ENCODE measurements around the gene CSPG5. TPM values are rescaled to one million over a fixed set of nuclear protein-coding genes. Genes with fewer than 3 reads are reported as not detected.

Gene CSPG5
- polyA plus RNA-seq, 2 of the 4 experiments (the other 2 are of a cell fraction): 0.14 to 0.93 TPM

DNA sequence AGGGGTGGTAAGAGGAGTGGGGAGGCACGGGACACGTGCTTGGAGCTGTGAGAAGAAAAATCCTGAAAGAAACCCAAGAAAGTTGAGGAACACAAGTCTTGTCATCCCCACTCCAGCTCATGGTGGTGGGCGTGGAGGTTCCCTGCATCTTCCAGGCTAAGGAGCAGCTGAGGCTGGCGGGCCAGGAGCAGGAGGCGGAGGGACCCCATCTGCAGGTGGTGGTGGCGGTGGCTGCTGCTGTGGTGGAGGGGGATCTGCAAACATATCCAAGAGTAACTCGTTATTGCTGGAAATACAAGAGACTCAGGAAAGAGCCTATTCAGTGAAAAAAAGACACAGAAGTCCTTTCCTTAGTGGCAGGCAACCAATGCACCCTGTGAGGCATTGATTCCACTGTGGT, 9.4 kb upstream of the CSPG5 start:
- FAIRE-seq: no peak
- 92% methylated on average over 7 of the region's 7 CpGs for WGBS (ENCODE audit: missing lambda C conversion rate)

GRCh38 chr3:47586746-47587145, 8.1 kb upstream of the CSPG5 start:
- Histone ChIP-seq H3K9me3 (no peaks in the 10 kb centered on the region), H3K27ac (no peak overlapping the region), H3K4me2 (no peak overlapping the region), H3K4me3 (no peak overlapping the region), H3K4me1 (no peaks in the 10 kb centered on the region)
- FAIRE-seq (no peak), DNase-seq (ENCODE audit: low read depth in 1 of 2, low spot score in 1 of 2) (no peak), ATAC-seq (no peak)
- WGBS (ENCODE audit: missing lambda C conversion rate): 96% methylated on average over 6 of the region's 6 CpGs
- ChIA-PET POLR2A (no interaction called here), CTCF (interaction anchor here (0.9 kb wide), 1 partner anchor 10 kb away, joined by 3 read pairs; no protein-coding TSS in a partner anchor)
- TF ChIP-seq ZFP36 (IDR thresholded peaks at IDR 0.05; ENCODE audit: borderline replicate concordance, partially characterized antibody) (no peak), KDM1A (IDR thresholded peaks at IDR 0.05; ENCODE audit: low read depth) (no peak), RNF2 (IDR thresholded peaks at IDR 0.05; ENCODE audit: borderline replicate concordance, low read depth) (no peak), HOXA7 (CRISPR knock-in tag; IDR thresholded peaks at IDR 0.05) (no peak), RFX5 (IDR thresholded peaks at IDR 0.05) (no peak), POLR2A (IDR thresholded peaks at IDR 0.05; ENCODE audit: low read length) (no peak), MAZ (IDR thresholded peaks at IDR 0.05; ENCODE audit: borderline replicate concordance, low read depth, low read length) (no peak), RARB (CRISPR knock-in tag; IDR thresholded peaks at IDR 0.05) (no peak), POLR2AphosphoS2 (conservative IDR thresholded peaks at IDR 0.05; ENCODE audit: low read length) (no peak), GATA3 (IDR thresholded peaks at IDR 0.05; ENCODE audit: borderline replicate concordance) (no peak), CBX8 (IDR thresholded peaks at IDR 0.05) (no peak), HEYL (CRISPR knock-in tag; IDR thresholded peaks at IDR 0.05) (no peak), HES2 (IDR thresholded peaks at IDR 0.05) (no peak), SREBF2 (IDR thresholded peaks at IDR 0.05) (no peak), RAD21 (conservative IDR thresholded peaks at IDR 0.05 in 1 of 2, IDR thresholded peaks at IDR 0.05 in 1 of 2) (no peak), HOXB5 (CRISPR knock-in tag; IDR thresholded peaks at IDR 0.05) (no peak)
- TF ChIP-seq, protein P1, sequence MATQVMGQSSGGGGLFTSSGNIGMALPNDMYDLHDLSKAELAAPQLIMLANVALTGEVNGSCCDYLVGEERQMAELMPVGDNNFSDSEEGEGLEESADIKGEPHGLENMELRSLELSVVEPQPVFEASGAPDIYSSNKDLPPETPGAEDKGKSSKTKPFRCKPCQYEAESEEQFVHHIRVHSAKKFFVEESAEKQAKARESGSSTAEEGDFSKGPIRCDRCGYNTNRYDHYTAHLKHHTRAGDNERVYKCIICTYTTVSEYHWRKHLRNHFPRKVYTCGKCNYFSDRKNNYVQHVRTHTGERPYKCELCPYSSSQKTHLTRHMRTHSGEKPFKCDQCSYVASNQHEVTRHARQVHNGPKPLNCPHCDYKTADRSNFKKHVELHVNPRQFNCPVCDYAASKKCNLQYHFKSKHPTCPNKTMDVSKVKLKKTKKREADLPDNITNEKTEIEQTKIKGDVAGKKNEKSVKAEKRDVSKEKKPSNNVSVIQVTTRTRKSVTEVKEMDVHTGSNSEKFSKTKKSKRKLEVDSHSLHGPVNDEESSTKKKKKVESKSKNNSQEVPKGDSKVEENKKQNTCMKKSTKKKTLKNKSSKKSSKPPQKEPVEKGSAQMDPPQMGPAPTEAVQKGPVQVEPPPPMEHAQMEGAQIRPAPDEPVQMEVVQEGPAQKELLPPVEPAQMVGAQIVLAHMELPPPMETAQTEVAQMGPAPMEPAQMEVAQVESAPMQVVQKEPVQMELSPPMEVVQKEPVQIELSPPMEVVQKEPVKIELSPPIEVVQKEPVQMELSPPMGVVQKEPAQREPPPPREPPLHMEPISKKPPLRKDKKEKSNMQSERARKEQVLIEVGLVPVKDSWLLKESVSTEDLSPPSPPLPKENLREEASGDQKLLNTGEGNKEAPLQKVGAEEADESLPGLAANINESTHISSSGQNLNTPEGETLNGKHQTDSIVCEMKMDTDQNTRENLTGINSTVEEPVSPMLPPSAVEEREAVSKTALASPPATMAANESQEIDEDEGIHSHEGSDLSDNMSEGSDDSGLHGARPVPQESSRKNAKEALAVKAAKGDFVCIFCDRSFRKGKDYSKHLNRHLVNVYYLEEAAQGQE (IDR thresholded peaks at IDR 0.05): no peak
- TF ChIP-seq, protein P2, sequence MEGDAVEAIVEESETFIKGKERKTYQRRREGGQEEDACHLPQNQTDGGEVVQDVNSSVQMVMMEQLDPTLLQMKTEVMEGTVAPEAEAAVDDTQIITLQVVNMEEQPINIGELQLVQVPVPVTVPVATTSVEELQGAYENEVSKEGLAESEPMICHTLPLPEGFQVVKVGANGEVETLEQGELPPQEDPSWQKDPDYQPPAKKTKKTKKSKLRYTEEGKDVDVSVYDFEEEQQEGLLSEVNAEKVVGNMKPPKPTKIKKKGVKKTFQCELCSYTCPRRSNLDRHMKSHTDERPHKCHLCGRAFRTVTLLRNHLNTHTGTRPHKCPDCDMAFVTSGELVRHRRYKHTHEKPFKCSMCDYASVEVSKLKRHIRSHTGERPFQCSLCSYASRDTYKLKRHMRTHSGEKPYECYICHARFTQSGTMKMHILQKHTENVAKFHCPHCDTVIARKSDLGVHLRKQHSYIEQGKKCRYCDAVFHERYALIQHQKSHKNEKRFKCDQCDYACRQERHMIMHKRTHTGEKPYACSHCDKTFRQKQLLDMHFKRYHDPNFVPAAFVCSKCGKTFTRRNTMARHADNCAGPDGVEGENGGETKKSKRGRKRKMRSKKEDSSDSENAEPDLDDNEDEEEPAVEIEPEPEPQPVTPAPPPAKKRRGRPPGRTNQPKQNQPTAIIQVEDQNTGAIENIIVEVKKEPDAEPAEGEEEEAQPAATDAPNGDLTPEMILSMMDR (IDR thresholded peaks at IDR 0.05): no peak
- TF ChIP-seq, protein P3, sequence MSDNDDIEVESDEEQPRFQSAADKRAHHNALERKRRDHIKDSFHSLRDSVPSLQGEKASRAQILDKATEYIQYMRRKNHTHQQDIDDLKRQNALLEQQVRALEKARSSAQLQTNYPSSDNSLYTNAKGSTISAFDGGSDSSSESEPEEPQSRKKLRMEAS (IDR thresholded peaks at IDR 0.05): no peak

More for the DNA sequence above, 9.4 kb upstream of the CSPG5 start:
- no peak for TF ChIP-seq TP53 (CRISPR knock-in tag; IDR thresholded peaks at IDR 0.05)
- Histone ChIP-seq H3K4me1 (no peaks in the 10 kb centered on the region), H3K27ac (no peak overlapping the region), H3K9me3 (no peaks in the 10 kb centered on the region), H3K4me3 (no peak overlapping the region), H3K4me2 (no peak overlapping the region)
- ChIA-PET POLR2A (no interaction called here), CTCF (interaction anchor here (2.5 kb wide), 1 partner anchor 12 kb away, joined by 7 read pairs; no protein-coding TSS in a partner anchor)
- DNase-seq (ENCODE audit: low read depth in 1 of 2, low spot score in 1 of 2) (no peak), ATAC-seq (no peak)

All from A549 (cell line).